SW 1271 (cell line): ENCODE results near the gene DCDC2.
"Not testable (repeated sequence)": the region's sequence is repeated elsewhere in the genome, so short reads cannot be mapped to it uniquely, and the experiment has no call there.

Experiments
- DNase-seq, 2 experiments: peaks; one replicate each; lab custom pipeline; 2025; lab: John Stamatoyannopoulos, UW

Gene DCDC2

DNA sequence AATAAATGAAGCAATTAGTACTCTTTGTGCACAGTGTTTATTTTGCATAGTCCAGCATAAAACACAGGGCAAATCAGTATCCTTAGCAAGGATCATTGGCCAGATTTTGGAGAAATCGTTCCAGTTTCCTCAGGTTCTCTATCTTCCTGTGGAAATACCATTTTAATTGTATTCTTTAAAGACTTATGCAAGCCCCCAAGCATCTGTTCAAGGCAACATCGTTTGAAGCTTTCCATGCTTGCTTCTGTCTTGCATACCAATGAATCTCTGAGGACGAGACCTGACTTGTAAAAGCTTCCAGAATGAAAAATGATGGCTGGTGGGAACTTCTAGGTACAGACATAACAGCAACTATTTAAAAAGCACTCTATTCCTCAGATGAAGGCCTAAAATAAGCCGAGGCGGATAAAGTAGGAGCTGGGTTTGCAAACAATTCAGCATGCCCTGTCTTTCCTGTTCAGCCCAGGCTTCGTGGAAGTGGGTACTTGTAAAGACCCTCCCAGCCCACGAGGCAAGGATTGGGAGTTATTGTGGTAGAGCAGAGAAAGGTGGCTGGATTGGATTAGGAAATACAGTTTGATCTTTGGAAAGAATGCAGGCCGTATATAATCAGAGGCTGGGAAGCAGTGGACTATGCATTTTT, 210.2 kb downstream of the DCDC2 start:
- no peak for DNase-seq

DNA sequence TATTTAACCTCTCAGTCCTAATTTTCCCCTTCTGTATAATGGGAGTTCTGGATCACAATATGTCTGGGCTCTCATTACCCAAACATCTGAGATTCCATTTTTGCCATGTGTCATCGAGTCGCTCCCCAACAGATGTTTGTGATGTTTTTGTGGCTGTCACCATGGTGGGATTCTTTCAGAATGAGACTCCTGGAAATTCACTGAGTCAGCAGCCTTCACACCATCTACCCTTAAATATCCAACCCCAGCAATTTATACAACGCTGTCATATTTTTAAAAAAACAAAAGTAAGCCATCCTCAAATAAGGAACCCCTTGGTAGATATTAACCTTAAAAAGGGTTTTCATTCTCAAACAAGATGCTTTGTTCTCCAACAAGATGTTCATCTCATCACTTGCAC, 211.0 kb downstream of the DCDC2 start:
- no peak for DNase-seq

- no peak for DNase-seq
Measured at GRCh38 chr6:24145690-24146131, 212.1 kb downstream of the DCDC2 start.

DNA sequence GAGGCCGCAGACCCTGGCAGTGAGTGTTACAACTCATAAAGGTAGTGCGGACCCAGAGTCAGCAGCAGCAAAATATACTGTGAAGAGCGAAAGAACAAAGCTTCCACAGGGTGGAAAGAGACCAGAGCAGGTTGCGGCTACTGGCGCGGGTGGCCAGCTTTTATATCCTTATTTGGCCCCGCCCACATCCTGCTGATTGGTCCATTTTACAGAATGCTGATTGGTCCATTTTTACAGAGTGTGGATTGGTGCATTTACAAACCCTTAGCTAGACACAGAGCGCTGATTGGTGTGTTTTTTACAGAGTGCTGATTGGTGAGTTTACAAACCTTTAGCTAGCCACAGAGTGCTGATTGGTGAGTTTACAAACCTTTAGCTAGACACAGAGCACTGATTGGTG, 215.1 kb downstream of the DCDC2 start:
- not testable (repeated sequence) for DNase-seq

DNA sequence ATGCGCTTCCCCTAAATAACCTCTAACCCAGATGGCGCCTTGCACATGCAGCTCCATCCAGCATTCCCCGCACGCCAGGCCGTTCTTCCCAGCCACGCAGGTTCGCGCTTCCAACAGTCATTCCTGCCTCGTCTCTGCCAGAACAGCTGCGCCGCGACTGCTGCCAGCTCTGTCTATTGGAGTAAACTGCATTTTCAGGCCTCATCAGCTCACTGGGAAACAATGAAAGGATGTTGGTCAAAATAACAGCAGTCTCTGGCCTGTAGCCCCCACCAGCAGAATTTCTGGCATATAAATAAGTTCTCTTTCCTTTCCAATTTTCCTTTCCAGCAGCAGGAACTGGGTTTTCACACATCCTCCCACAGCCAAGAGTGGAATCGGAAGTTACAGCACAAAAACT, 217.3 kb downstream of the DCDC2 start:
- no peak for DNase-seq

- no peak for DNase-seq
Measured at GRCh38 chr6:24139639-24140038, 218.2 kb downstream of the DCDC2 start.

- no peak for DNase-seq
Measured at GRCh38 chr6:24139080-24139479, 218.8 kb downstream of the DCDC2 start.

DNA sequence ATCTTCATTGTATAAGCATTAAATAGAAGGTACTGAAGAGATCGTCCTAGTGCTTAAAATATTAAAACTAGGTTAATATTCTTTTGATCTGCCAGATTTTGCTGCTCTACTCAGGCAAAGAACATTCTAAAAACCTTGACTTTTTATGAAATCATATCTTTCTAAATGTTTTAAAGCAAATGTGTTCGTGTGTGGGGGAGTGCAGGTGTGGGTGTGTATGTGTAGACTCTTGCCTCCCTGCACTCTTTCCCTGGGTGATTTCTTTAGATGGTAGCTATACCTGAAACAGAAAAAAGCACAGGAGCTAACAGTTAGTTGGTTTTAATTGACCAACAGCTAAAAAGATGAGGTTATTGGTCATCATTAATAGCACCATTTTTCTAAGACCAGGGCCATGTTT, 226.1 kb downstream of the DCDC2 start:
- no peak for DNase-seq

GRCh38 chr6:24127316-24127715, 230.5 kb downstream of the DCDC2 start:
- DNase-seq = no peak

DNA sequence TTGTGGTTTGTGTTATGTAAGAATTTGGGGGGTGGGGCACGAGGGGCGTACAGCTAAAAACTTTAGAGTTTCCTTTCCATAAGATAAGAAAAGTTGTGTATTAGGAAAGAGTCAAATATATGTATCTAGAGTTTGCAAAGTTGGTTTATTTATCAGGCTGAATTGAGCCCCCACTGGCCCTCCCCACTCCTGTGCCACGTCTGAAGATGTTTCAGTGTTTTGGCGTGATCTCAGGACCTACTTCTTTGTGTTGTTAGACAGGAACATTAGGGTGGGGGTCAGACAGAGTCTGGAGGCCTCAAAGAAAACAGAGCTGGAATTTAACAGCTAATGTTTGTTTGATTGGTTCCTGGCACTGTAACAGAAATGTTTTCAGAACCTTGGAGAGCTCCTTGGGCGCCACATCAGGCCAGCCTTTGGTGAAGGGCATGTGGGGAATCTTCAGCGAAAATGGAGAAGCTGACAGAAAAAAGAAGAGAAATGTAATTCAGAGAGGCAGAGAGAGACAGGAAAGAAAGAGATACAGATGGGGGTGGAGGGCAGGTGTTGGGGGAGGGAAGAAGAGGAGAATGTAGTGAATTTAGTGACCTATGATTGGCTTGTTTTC, 231.2 kb downstream of the DCDC2 start:
- DNase-seq = no peak

DNA sequence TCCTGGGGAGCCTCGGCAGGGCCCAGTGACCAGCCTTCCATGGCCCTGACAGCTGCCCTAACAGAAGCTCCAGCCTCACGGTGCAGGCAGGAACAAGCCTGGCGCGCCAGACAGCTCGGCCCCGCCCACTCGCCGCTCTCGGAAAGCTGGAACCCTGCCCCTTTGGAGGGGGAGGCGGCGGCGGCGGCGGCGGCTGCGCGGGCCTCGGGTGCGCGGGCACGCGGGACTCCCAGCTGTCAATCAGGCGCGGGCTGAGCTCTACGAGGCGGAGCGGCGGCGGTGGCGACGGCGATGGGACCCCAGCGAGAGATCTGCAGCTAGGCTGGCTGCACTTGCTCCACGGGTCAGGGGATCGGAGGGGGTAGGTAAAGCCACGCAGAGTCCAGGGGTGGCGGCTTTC, 231.9 kb downstream of the DCDC2 start, which contains the start of gene NRSN1:
NRSN1 (plus strand) TSS at position 236 of the 400 bp plus-strand sequence. CDS start 8,113 bp downstream, outside the sequence.
- no peak for DNase-seq

GRCh38 chr6:24122139-24122538, 235.7 kb downstream of the DCDC2 start:
- DNase-seq = no peak
